Measurements from ENCODE around the gene LTO1.
A peak's percentile ranks its signal among the peaks of the same experiment; 100 is the strongest.

LTO1 gene

GRCh38 chr11:69644962-69645675 is 30.0 kb downstream of the LTO1 start:
- TF ChIP-seq CTCF (IDR thresholded peaks at IDR 0.05; ENCODE audit: control insufficient read depth, extremely low read depth, insufficient read depth), result peak; percentile 10; the same call in 1 of the 2 replicates
- DNase-seq (ENCODE audit: low read depth), result no peak
- H3K4me3 ChIP-seq (ENCODE audit: low read depth, low read length), result no peak overlapping the region

- H3K4me3 ChIP-seq (ENCODE audit: low read depth, low read length), result peak overlapping the region; percentile 100
- peak; percentile 44 for TF ChIP-seq CTCF (IDR thresholded peaks at IDR 0.05; ENCODE audit: control insufficient read depth, extremely low read depth, insufficient read depth)
- DNase-seq (ENCODE audit: low read depth), result peak; percentile 87
These were observed 30.8 kb downstream of the LTO1 start for GRCh38 chr11:69644071-69644961.

- no peak for DNase-seq (ENCODE audit: low read depth)
- TF ChIP-seq CTCF (IDR thresholded peaks at IDR 0.05; ENCODE audit: control insufficient read depth, extremely low read depth, insufficient read depth), result no peak
- peak overlapping the region; percentile 100 for H3K4me3 ChIP-seq (ENCODE audit: low read depth, low read length)
These were observed 31.5 kb downstream of the LTO1 start for GRCh38 chr11:69643646-69644045.

- peak overlapping the region; percentile 100 for H3K4me3 ChIP-seq (ENCODE audit: low read depth, low read length)
- no peak for DNase-seq (ENCODE audit: low read depth)
- peak; percentile 90 for TF ChIP-seq CTCF (IDR thresholded peaks at IDR 0.05; ENCODE audit: control insufficient read depth, extremely low read depth, insufficient read depth)
These were observed 32.1 kb downstream of the LTO1 start for GRCh38 chr11:69642913-69643632.

DNA sequence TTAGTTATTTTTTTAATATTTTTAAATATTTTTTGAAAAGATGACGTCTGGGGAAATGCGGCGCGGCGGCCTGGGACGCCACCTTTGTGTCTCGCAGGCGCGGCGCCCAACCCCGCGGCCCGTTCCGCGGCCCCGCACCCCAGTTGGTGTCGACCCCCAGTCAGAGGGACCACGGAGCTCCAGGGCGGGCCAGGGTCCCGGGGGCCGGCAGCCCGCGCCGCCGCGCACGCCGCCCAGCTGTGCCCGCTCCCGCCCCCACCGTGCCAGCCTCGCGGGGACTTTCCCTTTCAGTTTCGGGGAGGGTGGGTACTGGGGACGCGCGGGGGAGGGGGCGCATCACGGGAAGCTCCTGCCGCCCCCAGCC is 32.6 kb downstream of the LTO1 start:
- H3K4me3 ChIP-seq (ENCODE audit: low read depth, low read length), result peak overlapping the region; percentile 100
- no peak for TF ChIP-seq CTCF (IDR thresholded peaks at IDR 0.05; ENCODE audit: control insufficient read depth, extremely low read depth, insufficient read depth)
- no peak for DNase-seq (ENCODE audit: low read depth)

GRCh38 chr11:69641681-69642548 is 33.2 kb downstream of the LTO1 start:
- peak overlapping the region; percentile 100 for H3K4me3 ChIP-seq (ENCODE audit: low read depth, low read length)
- TF ChIP-seq CTCF (IDR thresholded peaks at IDR 0.05; ENCODE audit: control insufficient read depth, extremely low read depth, insufficient read depth), result no peak
- no peak for DNase-seq (ENCODE audit: low read depth)
